ENCODE measurements around the gene UFD1. TPM values are rescaled to one million over a fixed set of nuclear protein-coding genes. Genes with fewer than 3 reads are reported as not detected.

UFD1 gene
- total and polyA plus RNA-seq, 2 of the 13 experiments (the other 11 are each of a cell fraction or from before 2014, with no cell fraction given) = 47.9 to 51.1 TPM

DNA sequence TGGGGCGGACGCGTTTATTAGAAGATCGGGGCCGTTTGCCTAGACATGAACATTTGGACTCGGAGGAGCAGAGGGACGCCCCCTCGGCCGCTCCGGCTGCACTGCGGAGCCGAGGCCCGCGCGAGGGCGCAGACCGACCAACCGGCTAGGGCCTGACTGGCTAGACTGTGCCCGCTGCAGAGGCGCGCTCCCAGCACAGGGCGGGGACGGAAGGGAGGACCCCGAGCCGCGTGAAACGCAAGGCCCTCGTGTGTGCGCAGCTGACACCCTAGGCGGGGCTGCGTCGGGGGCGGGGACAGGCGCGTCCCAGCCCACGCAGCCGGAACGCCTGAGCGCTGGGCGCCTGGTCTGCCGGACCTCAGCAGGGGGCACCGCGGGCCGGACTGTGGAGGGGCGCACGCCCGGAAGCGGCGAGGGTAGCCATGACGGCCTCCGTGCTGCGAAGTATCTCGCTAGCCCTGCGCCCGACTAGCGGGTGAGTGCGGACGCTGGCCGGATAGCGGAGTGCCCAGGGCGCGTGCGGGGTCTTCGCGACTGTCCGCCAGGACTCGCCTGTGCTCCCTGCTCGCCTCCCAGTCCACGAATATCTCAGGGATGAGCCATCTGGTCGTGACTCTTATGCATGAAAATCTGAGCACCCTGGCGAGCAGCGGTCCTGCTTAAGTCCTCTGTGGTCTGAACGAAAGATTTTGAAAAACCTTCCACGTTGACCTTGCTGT lies 46.7 kb downstream of the UFD1 start, which contains the start of gene MRPL40 (continued):
- TF ChIP-seq, protein P1, sequence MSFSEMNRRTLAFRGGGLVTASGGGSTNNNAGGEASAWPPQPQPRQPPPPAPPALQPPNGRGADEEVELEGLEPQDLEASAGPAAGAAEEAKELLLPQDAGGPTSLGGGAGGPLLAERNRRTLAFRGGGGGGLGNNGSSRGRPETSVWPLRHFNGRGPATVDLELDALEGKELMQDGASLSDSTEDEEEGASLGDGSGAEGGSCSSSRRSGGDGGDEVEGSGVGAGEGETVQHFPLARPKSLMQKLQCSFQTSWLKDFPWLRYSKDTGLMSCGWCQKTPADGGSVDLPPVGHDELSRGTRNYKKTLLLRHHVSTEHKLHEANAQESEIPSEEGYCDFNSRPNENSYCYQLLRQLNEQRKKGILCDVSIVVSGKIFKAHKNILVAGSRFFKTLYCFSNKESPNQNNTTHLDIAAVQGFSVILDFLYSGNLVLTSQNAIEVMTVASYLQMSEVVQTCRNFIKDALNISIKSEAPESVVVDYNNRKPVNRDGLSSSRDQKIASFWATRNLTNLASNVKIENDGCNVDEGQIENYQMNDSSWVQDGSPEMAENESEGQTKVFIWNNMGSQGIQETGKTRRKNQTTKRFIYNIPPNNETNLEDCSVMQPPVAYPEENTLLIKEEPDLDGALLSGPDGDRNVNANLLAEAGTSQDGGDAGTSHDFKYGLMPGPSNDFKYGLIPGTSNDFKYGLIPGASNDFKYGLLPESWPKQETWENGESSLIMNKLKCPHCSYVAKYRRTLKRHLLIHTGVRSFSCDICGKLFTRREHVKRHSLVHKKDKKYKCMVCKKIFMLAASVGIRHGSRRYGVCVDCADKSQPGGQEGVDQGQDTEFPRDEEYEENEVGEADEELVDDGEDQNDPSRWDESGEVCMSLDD (CRISPR knock-in tag; IDR thresholded peaks at IDR 0.05; ENCODE audit: borderline replicate concordance) = peak; percentile 62; the same call in 1 of the 2 replicates
- TF ChIP-seq SNRNP70 (IDR thresholded peaks at IDR 0.05; ENCODE audit: low read depth, low read length) (no peak), YY1 (IDR thresholded peaks at IDR 0.05; ENCODE audit: insufficient read depth, insufficient replicate concordance, low read depth, low read length) (peak; percentile 94)
- TF ChIP-seq, protein P2, sequence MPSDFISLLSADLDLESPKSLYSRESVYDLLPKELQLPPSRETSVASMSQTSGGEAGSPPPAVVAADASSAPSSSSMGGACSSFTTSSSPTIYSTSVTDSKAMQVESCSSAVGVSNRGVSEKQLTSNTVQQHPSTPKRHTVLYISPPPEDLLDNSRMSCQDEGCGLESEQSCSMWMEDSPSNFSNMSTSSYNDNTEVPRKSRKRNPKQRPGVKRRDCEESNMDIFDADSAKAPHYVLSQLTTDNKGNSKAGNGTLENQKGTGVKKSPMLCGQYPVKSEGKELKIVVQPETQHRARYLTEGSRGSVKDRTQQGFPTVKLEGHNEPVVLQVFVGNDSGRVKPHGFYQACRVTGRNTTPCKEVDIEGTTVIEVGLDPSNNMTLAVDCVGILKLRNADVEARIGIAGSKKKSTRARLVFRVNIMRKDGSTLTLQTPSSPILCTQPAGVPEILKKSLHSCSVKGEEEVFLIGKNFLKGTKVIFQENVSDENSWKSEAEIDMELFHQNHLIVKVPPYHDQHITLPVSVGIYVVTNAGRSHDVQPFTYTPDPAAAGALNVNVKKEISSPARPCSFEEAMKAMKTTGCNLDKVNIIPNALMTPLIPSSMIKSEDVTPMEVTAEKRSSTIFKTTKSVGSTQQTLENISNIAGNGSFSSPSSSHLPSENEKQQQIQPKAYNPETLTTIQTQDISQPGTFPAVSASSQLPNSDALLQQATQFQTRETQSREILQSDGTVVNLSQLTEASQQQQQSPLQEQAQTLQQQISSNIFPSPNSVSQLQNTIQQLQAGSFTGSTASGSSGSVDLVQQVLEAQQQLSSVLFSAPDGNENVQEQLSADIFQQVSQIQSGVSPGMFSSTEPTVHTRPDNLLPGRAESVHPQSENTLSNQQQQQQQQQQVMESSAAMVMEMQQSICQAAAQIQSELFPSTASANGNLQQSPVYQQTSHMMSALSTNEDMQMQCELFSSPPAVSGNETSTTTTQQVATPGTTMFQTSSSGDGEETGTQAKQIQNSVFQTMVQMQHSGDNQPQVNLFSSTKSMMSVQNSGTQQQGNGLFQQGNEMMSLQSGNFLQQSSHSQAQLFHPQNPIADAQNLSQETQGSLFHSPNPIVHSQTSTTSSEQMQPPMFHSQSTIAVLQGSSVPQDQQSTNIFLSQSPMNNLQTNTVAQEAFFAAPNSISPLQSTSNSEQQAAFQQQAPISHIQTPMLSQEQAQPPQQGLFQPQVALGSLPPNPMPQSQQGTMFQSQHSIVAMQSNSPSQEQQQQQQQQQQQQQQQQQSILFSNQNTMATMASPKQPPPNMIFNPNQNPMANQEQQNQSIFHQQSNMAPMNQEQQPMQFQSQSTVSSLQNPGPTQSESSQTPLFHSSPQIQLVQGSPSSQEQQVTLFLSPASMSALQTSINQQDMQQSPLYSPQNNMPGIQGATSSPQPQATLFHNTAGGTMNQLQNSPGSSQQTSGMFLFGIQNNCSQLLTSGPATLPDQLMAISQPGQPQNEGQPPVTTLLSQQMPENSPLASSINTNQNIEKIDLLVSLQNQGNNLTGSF (CRISPR knock-in tag; IDR thresholded peaks at IDR 0.05) = no peak; the same call in 1 of the 2 replicates
- TF ChIP-seq, protein P3, sequence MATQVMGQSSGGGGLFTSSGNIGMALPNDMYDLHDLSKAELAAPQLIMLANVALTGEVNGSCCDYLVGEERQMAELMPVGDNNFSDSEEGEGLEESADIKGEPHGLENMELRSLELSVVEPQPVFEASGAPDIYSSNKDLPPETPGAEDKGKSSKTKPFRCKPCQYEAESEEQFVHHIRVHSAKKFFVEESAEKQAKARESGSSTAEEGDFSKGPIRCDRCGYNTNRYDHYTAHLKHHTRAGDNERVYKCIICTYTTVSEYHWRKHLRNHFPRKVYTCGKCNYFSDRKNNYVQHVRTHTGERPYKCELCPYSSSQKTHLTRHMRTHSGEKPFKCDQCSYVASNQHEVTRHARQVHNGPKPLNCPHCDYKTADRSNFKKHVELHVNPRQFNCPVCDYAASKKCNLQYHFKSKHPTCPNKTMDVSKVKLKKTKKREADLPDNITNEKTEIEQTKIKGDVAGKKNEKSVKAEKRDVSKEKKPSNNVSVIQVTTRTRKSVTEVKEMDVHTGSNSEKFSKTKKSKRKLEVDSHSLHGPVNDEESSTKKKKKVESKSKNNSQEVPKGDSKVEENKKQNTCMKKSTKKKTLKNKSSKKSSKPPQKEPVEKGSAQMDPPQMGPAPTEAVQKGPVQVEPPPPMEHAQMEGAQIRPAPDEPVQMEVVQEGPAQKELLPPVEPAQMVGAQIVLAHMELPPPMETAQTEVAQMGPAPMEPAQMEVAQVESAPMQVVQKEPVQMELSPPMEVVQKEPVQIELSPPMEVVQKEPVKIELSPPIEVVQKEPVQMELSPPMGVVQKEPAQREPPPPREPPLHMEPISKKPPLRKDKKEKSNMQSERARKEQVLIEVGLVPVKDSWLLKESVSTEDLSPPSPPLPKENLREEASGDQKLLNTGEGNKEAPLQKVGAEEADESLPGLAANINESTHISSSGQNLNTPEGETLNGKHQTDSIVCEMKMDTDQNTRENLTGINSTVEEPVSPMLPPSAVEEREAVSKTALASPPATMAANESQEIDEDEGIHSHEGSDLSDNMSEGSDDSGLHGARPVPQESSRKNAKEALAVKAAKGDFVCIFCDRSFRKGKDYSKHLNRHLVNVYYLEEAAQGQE (IDR thresholded peaks at IDR 0.05; ENCODE audit: borderline replicate concordance in 1 of 2, low read depth in 1 of 2, low read length in 2 of 2) = peak in 1 of 2 experiments; percentile 38; a peak in 1 of 4 replicates
- TF ChIP-seq, protein P4, sequence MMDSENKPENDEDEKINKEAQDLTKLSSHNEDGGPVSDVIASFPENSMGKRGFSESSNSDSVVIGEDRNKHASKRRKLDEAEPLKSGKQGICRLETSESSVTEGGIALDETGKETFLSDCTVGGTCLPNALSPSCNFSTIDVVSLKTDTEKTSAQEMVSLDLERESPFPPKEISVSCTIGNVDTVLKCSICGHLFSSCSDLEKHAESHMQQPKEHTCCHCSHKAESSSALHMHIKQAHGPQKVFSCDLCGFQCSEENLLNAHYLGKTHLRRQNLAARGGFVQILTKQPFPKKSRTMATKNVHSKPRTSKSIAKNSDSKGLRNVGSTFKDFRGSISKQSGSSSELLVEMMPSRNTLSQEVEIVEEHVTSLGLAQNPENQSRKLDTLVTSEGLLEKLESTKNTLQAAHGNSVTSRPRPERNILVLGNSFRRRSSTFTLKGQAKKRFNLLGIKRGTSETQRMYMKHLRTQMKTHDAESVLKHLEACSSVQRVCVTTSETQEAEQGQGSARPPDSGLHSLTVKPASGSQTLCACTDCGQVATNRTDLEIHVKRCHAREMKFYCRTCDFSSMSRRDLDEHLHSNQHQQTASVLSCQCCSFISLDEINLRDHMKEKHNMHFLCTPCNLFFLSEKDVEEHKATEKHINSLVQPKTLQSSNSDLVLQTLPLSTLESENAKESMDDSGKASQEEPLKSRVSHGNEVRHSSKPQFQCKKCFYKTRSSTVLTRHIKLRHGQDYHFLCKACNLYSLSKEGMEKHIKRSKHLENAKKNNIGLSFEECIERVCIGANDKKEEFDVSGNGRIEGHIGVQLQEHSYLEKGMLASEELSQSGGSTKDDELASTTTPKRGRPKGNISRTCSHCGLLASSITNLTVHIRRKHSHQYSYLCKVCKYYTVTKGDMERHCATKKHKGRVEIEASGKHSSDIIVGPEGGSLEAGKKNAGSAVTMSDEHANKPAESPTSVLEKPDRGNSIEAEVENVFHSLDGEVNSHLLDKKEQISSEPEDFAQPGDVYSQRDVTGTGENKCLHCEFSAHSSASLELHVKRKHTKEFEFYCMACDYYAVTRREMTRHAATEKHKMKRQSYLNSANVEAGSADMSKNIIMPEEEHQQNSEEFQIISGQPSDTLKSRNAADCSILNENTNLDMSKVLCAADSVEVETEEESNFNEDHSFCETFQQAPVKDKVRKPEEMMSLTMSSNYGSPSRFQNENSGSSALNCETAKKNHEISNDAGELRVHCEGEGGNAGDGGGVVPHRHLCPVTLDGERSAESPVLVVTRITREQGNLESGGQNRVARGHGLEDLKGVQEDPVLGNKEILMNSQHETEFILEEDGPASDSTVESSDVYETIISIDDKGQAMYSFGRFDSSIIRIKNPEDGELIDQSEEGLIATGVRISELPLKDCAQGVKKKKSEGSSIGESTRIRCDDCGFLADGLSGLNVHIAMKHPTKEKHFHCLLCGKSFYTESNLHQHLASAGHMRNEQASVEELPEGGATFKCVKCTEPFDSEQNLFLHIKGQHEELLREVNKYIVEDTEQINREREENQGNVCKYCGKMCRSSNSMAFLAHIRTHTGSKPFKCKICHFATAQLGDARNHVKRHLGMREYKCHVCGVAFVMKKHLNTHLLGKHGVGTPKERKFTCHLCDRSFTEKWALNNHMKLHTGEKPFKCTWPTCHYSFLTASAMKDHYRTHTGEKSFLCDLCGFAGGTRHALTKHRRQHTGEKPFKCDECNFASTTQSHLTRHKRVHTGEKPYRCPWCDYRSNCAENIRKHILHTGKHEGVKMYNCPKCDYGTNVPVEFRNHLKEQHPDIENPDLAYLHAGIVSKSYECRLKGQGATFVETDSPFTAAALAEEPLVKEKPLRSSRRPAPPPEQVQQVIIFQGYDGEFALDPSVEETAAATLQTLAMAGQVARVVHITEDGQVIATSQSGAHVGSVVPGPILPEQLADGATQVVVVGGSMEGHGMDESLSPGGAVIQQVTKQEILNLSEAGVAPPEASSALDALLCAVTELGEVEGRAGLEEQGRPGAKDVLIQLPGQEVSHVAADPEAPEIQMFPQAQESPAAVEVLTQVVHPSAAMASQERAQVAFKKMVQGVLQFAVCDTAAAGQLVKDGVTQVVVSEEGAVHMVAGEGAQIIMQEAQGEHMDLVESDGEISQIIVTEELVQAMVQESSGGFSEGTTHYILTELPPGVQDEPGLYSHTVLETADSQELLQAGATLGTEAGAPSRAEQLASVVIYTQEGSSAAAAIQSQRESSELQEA (CRISPR knock-in tag; IDR thresholded peaks at IDR 0.05; ENCODE audit: not compliant biosample characterization) = peak; percentile 62

Data from HepG2 (cell line).